ENCODE results near the gene ASTN2.

- TF ChIP-seq POLR2A (IDR thresholded peaks at IDR 0.05) (no peak), CTCF (IDR thresholded peaks at IDR 0.05) (no peak)
Observed at GRCh38 chr9:116626762-116627161, 788.1 kb downstream of the ASTN2 start.

Measured in prostate gland (tissue), 2 donors.